GM12874 (cell line): Measurements from ENCODE around the gene CENPB.

Experiments used
- TF ChIP-seq, protein P1 (sequence below): IDR thresholded peaks from 2 replicates; pipeline ENCODE4 v1.5.1; 2011; ENCODE audit warnings: low read depth, mild to moderate bottlenecking, control low read depth, low read length, moderate library complexity; ENCODE audit not compliant: insufficient read depth

CENPB gene

DNA sequence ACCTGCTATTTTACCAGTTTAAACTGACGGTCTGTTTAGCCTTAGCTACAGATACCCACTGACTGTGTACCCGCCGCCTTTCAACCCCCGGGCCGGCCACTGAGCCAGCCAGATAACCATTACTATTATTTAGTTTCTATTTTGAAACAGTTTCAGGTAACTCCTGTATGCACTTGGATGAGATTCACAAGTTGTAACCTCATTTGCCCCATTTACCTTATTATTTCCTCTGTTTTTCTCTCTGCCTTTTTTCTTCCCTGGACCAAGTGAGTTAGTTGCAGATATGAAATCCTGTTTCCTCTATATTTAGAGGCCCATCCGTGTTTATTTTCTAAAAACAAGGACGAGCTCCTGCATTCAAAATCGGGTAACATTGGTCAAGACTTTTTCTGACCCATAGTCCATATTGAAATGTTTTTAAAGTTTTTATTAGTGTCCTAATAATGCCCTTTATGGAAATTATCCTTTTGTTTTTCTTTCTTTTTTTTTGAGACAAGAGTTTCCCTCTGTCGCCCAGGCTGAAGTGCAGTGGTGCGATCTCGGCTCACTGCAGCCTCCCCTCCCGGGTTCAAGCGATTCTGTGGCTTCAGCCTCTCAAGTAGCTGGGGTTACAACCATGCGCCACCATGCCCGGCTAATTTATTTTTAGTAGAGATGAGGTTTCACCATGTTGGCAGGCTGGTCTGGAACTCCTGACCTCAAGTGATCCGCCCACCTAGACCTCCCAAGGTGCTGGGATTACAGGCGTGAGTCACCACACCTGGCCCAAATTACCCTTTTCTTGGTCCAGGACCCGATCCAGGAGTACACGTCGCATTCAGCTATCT lies 34.6 kb upstream of the CENPB start:
- TF ChIP-seq, protein P1, sequence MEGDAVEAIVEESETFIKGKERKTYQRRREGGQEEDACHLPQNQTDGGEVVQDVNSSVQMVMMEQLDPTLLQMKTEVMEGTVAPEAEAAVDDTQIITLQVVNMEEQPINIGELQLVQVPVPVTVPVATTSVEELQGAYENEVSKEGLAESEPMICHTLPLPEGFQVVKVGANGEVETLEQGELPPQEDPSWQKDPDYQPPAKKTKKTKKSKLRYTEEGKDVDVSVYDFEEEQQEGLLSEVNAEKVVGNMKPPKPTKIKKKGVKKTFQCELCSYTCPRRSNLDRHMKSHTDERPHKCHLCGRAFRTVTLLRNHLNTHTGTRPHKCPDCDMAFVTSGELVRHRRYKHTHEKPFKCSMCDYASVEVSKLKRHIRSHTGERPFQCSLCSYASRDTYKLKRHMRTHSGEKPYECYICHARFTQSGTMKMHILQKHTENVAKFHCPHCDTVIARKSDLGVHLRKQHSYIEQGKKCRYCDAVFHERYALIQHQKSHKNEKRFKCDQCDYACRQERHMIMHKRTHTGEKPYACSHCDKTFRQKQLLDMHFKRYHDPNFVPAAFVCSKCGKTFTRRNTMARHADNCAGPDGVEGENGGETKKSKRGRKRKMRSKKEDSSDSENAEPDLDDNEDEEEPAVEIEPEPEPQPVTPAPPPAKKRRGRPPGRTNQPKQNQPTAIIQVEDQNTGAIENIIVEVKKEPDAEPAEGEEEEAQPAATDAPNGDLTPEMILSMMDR: no peak

GRCh38 chr20:3820048-3820900 lies 33.7 kb upstream of the CENPB start, which contains the start of gene AP5S1:
TSS of gene AP5S1 (plus strand) at chr20:3820547. CDS start at chr20:3822118, 1,571 bp downstream.
- TF ChIP-seq, protein P1: peak; percentile 97

DNA sequence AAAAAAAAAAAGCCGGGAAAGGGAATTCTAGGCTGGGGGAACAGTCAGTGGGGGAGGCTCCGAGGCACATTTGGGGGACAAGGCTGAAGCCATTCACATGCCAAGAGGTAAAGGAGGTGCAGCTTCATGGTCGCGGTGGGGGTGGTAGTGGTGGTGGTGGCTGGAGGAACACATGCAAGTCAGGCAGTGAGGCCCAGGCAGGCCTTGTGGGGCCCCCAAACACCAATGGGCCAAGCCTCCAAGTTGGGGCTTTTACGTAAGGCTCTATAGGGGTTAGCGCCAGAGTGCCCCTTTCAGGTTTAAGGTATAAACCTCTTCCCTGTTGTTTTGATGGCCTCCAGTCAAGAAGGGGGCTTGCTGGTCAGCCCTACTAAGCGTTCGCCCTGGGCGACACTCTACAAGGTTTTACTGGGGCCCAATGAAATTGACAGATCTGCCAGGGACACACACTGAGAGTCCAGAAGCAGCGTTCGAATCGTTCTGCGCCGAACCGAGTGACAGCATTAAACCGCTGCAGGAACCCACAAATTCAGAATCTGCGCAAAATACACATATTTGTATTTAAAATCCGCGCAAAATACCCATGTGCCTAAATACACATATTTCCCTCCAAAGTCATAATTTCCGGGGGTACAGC lies 33.0 kb upstream of the CENPB start:
- TF ChIP-seq, protein P1: no peak

- TF ChIP-seq, protein P1: peak; percentile 73
These were observed 31.9 kb upstream of the CENPB start for GRCh38 chr20:3818155-3819151.

DNA sequence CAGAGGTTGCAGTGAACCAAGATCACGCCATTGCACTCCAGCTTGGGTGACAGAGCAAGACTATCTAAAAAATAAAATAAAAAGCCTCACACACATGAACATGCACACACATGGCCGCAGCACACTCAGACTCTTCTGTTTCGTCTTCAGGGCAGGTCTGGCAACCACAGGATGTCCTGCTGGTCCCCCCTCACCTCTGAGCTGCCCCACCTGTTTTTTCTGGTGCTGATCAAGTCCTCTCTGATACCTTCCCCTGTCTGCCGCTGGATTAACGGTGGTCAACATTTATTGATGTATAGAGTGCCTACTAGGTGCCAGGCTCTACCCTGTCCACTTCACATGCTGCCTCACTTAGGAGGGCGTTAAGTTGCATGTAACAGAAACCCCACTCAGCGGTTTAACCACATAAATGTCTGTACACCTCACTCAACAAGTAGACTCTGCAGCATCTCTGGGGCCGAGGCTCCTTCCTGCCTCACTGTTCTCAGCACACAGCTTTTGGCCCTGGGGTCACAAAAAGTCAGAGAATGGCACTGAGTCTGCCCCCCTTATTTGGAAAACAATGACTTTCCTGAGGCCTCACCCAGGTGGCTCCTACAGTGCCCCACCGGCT lies 29.3 kb upstream of the CENPB start:
- TF ChIP-seq, protein P1: no peak

GRCh38 chr20:3814928-3815495 lies 28.5 kb upstream of the CENPB start:
- TF ChIP-seq, protein P1: no peak
